Measurements from ENCODE around the gene DIP2C.
"Not testable (repeated sequence)": the region's sequence is repeated elsewhere in the genome, so short reads cannot be mapped to it uniquely, and the experiment has no call there.

The DIP2C gene

DNA sequence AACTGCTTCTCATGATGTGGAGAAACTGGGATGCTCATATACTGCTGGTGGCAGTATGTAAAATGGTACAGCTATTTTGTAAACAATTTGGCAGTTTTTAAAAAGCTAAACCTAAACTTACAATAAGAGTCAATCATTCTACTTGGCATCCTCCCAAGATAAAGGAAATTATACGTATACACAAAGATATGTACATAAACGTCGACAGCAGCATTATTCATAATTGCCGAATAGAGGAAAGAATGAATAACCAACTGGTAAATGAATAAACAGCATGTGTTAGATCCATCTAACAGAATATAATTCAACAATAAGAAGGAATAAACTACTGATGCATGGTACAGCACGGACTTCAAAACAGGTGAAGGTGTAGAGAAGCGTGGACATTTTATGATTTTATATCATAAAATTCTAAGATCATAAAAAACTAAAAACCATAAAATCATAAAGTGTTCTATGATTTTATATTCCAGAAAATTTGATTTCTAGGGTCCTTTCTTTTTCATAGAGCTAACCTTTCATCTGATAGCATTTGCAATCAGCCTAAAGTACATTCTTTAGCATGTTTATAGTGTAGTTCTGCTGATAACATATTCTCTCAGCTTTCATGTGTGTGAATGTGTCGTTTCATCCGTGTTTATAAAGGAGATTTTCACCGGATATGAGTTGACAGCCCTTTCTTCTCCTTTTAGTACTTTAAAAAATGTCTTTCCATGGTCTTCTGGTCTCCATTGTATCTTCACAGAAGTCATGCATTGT is 261.5 kb downstream of the DIP2C start:
- DNase-seq, result no peak

DNA sequence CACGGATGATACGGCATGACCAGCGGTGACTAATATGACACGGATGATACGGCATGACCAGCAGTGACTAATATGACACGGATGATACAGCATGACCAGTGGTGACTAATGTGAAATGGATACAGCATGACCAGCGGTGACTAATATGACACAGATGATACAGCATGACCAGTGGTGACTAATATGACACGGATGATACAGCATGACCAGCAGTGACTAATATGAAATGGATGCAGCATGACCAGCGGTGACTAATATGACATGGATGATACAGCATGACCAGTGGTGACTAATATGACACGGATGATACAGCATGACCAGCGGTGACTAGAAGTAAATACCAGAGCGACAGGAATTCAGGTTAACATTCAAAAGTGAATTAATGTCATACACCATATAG is 264.1 kb downstream of the DIP2C start:
- DNase-seq, result not testable (repeated sequence)

DNA sequence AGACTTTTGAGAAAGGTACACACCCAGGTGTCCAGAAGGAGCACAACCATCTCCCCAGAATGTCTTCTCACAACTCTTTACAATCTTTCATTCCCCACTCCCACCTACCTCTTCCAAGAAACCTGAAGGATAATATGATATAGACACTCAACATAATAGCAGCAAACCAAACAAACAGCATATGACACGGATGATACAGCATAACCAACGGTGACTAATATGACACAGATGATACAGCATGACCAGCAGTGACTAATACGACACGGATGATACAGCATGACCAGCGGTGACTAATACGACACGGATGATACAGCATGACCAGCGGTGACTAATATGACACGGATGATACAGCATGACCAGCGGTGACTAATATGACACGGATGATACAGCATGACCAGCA is 264.7 kb downstream of the DIP2C start:
- not testable (repeated sequence) for DNase-seq

DNA sequence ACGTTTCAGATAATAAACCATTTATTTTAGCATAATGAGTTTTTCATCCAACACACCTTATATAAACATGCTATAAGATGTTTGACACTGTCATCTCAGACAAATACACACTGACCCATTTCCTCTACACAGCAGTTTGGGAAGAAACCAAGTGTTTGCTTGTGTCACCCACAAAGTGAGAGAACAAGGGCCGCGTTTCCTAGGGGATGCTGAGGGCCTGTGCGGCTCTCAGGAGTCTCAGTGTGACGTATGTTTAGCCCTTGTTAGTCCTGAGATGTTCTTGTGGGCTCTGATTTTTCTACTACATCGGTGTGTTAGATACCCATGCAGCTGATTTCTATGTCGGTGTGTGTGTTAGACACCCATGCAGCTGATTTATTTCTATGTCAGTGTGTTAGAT is 266.3 kb downstream of the DIP2C start:
- DNase-seq, result no peak

DNA sequence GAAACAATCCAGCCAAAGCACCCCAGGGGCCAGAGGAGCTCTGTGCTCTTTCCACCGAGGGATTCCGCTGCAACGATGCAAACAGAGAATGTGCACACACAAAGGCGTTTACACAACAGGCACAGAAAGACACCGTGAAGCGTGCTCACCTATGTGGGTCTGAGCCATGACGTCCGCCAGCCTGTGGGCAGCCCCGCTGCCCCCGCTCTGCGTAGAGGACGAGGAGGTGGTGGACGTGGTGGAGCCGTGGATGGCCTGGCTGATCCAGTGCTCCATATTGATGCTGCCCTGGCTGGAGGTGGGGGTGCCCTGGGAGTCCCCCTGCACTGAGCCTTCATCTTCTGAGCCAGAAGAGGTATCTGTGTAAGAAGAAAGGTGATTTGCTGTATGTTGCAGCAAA is 266.8 kb downstream of the DIP2C start:
- DNase-seq, result no peak

DNA sequence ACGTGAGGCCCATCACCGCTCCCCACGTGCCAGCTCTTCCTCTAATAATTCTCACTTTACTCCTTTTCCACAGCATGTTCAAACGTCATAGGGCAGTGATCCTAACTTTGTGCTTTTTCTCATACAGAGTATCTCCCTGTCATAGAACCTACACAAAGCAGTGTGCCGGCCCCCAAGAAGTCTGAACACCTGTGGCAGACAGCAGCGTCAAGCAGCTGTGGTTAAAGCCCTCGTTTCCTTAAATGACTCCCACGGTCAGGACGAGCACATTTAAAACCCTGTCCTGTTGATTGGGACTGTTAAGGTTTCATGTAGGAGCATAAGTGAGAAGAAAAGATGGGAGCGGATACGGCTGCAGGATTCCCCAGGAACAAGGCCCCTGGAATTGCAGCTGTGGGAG is 267.2 kb downstream of the DIP2C start:
- no peak for DNase-seq

DNA sequence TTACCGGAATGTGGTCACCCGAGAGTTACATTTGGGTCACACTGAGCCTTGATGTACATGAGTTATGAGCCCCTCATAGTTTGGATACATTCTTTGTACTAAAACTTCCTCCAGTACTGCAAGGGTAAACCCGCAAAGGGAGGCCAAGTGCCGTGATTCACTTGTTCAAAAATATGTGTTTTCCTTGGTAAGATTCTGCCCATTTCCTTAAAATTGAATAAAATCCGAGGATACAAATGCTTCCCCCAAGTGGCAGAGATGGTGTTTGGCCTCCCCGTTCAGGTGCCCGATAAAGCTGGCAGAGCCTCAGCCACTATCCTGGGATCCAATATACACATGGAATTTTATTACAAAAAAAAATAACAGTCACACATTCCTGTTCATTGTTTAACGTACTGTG is 268.3 kb downstream of the DIP2C start:
- no peak for DNase-seq

DNA sequence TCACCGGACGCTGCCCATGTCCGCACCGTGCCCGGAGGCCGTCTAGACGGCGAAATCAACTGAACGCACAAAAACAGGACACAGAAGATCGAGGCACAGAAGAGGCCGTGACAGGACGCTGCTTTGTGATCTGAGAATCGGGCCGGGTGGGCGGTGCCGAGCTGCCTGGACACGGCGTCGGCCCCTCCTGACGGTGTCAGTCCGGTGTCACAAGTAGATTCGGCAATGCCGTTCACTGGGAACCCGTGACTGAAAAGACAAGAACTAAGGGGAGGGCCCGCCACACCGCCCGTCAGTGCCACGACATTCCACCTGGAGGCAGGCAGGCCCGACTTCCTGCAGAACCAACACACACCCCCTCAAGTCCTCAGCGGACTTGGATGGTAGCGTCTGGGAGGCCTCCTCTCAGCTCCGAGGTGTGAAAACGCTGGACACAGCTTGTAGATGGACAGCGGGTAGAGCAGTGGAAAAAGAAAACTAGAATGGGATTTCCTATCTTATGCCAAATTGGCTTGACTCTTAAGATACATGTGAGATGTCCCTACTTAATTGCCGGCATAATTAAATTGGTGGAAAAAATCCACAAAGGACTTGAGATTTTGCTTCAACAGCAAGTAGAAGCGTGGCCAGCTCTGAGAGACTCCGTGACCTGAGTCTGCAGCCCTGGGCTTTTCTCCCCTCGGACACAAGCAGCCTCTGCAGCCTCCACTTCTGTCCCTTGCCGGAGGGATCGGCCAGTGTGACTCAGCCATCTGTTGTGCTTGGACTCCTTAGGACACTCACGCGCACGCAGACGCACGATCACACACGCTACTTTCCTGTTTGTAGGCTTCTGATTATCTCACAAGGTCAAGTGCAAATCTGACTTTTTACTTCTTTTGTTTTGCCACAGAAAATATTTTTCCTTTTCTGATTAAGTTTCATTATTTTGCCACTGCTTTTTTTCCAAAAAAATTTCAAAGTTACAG is 269.0 kb downstream of the DIP2C start:
- no peak for DNase-seq

DNA sequence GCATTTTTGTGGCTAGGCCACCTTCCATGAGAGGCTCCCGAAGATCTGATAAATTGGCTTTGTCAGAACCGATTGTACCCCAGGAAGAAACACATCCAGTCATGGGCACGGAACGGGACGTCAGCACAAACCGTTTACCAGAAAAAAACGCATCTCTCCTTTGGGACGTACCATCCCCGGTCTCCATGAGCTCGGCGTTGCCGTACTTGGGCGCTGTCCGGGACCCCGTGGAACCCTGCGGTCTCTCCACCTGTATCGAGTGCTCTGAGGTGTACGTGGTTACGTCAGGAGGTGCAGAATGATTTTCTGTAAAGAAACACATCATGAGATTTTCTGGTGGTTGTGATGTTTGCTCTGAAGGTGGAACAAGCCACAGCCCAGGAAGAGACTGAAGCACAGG is 270.6 kb downstream of the DIP2C start:
- DNase-seq, result no peak

DNA sequence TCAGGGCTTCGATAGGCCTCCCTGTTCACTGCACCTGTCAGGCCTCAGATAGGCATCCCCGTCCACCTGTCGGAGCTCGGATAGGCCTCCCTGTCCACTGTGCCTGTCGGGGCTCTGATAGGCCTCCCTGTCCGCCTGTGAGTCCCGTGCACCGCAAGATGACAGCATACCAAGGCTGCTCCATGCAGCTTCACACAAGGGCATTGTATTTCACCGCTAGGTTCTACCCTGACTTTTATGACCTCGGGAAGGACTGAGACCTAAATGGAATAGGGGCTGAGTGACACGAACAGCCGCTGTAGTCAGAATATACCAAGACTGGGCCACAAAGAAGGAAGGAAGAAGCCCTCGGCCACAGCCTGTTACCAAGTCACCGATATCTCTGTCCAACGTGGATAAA is 271.2 kb downstream of the DIP2C start:
- no peak for DNase-seq

DNA sequence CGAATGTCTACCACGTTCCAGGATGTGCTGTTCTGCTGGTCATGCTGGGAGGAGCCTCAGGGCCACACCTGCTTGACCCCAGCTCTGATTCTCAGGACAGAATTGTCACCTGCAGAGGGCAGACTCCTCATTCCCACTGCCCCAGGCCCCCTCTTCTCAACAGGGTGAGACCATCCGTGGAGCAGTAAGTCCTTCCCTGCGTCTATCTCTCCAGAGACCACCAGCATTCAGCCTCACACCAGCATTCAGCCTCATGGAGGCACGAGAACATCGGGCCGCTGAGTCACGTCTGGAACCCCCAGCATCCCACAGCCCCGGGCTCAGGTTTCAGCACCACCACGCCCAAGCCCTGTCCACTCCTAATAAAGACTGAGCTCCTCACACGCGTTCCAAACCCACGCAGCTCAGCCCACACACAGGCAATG is 273.4 kb downstream of the DIP2C start:
- DNase-seq, result no peak

DNA sequence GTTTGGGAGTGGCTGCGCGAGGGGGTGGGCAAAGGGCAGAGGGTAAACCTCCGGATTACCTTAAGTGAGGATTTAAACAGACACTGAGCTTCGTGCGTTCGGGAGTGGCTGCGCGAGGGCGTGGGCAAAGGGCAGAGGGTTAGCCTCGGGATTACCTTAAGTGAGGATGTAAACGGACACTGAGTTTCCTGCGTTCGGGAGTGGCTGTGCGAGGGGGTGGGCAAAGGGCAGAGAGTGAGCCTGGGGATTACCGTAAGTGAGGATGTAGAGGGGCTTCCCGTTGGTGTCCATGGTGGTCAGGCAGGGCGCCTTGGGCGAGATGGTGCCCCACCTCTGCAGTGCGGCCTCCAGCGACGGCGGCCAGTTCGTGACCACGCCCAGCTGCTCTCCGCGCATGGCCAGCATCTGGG is 275.8 kb downstream of the DIP2C start:
- no peak for DNase-seq

DNA sequence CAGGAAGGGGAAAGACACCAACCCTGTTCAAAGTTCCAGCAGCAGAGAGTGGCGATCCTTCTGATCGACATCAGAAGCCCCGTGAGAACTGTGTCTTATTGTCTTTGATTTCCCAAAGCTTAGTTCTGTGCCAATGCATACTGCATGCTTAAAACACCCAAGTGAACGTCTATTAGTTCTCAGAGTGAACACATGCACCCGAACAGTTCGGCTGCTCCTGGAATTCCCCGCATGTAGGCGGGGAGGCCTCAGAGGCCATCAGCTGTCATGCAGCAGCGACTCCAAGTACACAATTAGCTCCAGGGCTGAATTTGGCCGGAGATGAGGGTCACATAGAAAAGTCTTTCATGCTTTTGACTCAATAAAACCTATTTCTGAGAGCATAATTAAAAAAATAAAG is 277.4 kb downstream of the DIP2C start:
- no peak for DNase-seq

DNA sequence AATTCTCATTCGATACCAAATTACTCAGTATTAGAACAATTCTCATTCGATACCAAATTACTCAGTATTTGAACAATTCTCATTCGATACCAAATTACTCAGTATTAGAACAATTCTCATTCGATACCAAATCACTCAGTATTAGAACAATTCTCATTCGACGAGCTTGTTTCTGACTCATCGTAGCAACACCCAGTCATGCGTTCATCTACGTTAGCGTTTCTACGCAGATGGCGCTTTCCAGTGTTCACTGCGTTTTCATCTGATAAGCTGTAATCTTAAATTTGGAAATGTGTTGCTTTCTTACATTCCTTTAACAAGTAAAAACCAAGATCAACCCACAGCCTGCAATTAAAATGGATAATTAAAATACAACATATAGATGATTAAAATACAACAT is 277.9 kb downstream of the DIP2C start:
- no peak for DNase-seq

DNA sequence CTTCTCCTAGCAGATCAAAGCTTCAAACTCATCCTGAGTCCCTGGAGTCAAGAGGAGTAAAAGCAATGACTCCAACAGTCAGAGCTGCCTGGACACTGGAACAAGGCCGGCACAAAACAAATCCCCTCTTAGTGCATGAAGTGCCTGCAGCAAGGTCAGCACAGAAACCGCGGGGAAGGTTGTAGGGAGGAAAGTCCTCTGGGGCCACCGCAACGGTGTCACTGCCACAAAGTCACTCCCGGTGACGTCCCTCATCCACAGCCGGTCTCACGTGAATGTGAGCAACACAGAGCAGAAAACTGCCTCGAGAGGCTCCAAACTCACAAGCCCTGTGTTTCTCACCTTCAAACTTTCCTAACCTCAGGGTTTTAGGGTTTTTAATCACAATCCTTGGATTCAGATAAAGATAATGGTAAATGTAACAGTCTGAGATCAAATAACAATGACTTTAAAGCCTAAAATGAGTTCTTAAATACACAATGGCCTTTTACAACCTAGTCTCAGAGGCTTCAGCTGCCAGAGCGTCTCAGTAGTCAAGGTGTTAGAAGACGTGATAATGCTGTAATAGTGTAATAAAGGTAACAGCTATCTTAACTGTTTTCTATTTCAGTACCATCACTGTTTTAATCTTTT is 279.9 kb downstream of the DIP2C start:
- DNase-seq, result no peak

DNA sequence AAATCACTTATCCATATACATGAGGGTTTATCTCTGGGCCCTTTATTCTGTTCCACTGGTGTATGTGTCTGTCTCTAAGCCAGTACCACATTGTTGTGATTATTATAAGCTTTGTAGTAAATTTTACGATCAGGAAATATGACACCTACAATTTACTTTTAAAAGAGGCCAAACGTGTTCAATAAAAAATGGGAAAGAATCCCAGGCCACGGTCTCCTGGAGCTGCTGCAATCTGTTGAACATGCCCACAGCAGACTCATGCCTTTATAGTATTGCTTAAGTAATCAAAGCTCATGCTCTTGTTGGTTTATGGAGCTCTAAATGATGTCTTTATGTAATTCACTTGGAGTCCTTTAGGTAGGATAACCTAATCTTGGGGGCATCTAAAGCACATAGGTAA is 281.2 kb downstream of the DIP2C start:
- no peak for DNase-seq

DNA sequence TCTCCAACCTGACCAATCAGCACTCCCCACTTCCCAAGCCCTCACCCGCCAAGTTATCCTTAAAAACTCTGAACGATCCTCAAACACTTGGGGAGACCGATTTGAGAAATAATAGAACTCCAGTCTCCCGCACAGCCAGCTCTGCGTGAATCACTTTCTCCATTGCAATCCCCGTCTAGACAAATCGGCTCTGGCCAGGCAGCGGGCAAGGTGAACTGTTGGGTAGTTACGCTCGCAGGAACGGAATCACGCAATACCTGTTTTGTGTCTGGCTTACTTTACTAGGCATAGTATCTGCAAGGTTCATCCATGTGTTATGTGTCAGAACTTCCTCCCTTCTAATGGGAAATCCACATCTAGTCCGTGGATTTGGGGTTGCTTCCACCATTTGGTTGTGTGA is 282.5 kb downstream of the DIP2C start:
- no peak for DNase-seq

DNA sequence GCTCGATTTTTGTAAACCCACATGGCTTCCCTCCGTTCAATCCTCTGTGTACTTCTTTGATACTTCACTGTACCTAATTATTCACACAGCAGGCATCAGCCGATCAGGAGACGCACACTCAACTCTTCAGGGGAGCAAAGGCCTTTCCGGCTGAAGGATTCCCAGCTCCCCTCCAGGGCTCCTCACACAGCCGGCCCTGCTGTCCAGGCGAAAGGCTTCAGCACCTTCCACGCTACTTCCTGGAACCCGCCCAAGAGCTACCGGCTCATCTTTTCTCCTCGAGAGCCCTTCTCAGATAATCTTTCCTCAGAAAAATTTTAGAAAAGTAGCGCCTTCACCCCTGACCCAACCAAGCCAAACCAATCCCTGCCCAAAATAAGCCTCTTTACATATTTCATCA is 283.8 kb downstream of the DIP2C start:
- DNase-seq, result no peak

DNA sequence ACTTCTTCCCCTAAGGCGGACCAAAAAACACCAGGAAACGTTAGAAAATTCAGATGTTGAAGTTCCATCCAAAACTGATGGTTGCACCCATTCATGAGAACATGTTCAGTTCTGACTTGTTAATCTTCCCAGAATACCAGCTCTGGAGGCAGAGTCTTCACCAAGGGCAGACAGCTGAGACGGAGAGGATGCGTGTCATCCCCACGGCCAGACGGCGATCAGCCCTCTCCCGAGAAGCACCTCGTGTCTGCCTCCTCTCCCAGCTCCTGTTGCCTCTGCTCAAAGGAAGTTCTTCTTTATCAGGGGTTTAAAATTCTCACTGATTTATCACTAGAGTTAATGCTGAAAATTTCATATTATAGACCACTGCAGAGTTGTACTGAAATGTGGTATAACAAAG is 284.5 kb downstream of the DIP2C start:
- no peak for DNase-seq

DNA sequence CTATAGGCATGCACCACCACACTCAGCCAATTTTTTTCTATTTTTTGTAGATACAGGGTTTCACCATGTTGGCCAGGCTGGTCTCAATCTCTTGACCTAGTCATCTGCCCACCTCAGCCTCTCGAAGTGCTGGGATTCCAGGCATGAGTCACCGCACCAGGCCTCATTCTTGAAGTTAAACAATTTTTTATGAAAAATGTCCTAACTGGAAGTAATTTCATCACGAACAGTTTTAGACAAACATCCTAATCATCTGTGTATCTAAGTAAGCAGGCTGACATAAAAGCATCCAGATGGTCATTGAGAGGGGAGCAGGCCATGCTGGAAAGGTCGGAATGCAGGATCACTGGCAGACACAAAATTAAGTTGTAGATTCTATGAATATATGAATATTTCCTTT is 285.1 kb downstream of the DIP2C start:
- no peak for DNase-seq

DNA sequence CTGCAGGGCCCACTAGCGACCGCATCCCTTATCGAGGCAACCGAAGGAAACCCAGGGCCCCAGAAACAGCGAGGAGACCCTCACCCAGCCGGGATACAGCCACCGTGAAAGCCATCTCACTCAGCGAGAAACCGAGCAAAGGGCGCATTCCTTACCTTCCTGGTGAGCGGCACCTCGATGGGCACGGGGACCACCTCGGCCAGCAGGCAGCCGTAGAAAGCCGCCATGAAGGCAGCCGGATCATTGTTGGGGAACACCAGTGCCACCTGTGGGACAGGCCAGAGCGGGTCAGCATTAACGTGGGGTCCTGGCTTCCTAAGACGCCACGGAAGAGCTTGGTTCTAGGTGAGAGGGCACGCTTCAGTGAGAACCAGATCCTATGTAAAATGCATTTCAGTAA is 290.5 kb downstream of the DIP2C start:
- DNase-seq, result no peak

DNA sequence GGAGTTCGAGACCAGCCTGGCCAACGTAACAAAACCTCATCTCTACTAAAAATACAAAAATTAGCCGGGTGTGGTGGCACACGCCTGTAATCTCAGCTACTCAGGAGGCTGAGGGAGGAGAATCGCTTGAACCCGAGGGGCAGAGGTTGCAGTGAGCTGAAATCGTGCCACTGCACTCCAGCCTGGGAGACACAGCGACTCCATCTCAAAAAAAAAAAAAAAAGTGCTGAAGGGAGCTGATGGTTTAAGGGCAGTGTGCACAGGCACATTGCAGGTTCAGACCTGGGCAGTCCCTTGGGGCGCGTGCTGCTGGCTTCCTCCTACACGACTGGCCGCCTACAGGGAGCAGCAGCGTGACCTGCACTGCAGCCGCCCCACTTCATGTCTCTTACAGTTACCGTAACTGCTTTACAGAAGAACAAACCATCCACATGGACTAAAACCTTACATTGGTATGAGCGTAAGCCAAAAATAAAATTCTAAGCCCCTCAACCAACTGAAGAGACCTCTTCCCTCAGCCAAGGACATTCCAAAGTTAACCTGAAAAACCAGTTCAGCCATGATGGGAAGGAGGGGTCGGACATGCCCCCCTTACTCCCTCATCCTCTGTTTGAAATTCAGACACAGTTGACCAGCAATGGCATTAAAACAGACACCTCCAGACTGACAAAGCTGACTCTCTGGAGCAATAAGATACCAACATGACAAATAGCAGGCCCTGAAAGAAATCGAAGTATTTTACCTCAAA is 292.0 kb downstream of the DIP2C start:
- DNase-seq, result no peak

Measured in SIG-M5 (cell line).